Loucy (cell line): ENCODE measurements around the gene CAPN11.

Experiments used
- H2AFZ ChIP-seq: fragments of 200-600 bp; sonication (generic); 2 replicates; pipeline ENCODE4 v1.6.0; 2016; ENCODE audit warnings: antibody characterized with exemption, mild to moderate bottlenecking, low read length, moderate library complexity
- H3F3A ChIP-seq: fragments of 200-600 bp; 2 replicates; pipeline ENCODE4 v1.6.0; 2016; ENCODE audit warnings: antibody characterized with exemption, low read depth, mild to moderate bottlenecking
- H3K27me3 ChIP-seq: fragments of 200-600 bp; sonication (generic); 2 replicates; pipeline ENCODE4 v1.6.1; 2014; ENCODE audit warnings: low read length, mild to moderate bottlenecking; ENCODE audit not compliant: insufficient read depth, poor library complexity, severe bottlenecking
- H3K36me3 ChIP-seq: fragments of 200-600 bp; sonication (generic); 2 replicates; pipeline ENCODE4 v1.6.1; 2016; ENCODE audit warnings: low read length; ENCODE audit not compliant: insufficient read depth
- H3K4me1 ChIP-seq: fragments of 200-600 bp; sonication (generic); 2 replicates; pipeline ENCODE4 v1.5.1; 2014; ENCODE audit warnings: low read length, mild to moderate bottlenecking; ENCODE audit not compliant: insufficient read depth, poor library complexity, severe bottlenecking
- H3K4me2 ChIP-seq: fragments of 200-600 bp; sonication (generic); 2 replicates; pipeline ENCODE4 v1.6.0; 2014; ENCODE audit warnings: antibody characterized with exemption, low read length, low read depth, mild to moderate bottlenecking; ENCODE audit not compliant: poor library complexity, severe bottlenecking
- H3K4me3 ChIP-seq: fragments of 200-600 bp; sonication (generic); 2 replicates; pipeline ENCODE4 v1.5.1; 2014; ENCODE audit warnings: low read length, mild to moderate bottlenecking, mixed read lengths; ENCODE audit not compliant: poor library complexity, severe bottlenecking
- H3K79me2 ChIP-seq: fragments of 200-600 bp; sonication (generic); 2 replicates; pipeline ENCODE4 v1.6.1; 2014; ENCODE audit warnings: low read length; ENCODE audit not compliant: insufficient read depth
- H3K9ac ChIP-seq: fragments of 200-600 bp; sonication (generic); 2 replicates; pipeline ENCODE4 v1.6.0; 2014; ENCODE audit warnings: mild to moderate bottlenecking, low read depth, low read length, moderate library complexity; ENCODE audit not compliant: poor library complexity, severe bottlenecking
- H3K9me2 ChIP-seq: fragments of 200-600 bp; sonication (generic); replicated peaks from 2 replicates; pipeline ENCODE4 v1.6.1; 2016; ENCODE audit warnings: low read depth, low read length, mixed read lengths
- H3K9me3 ChIP-seq: fragments of 200-600 bp; sonication (generic); 2 replicates; pipeline ENCODE4 v1.6.1; 2014; ENCODE audit warnings: mild to moderate bottlenecking, antibody characterized with exemption, low read length, low read depth; ENCODE audit not compliant: insufficient read depth
- H4K20me1 ChIP-seq: fragments of 200-600 bp; sonication (generic); 2 replicates; pipeline ENCODE4 v1.6.0; 2014; ENCODE audit warnings: antibody characterized with exemption, low read length, mild to moderate bottlenecking; ENCODE audit not compliant: insufficient read depth, poor library complexity, severe bottlenecking
- CTCF ChIP-seq: fragments of 200-600 bp; sonication (generic); conservative IDR thresholded peaks from 2 replicates; pipeline ENCODE4 v1.5.1; 2014; ENCODE audit warnings: mild to moderate bottlenecking, antibody characterized with exemption, low read length
- EZH2phosphoT487 ChIP-seq: fragments of 200-600 bp; IDR thresholded peaks from 2 replicates; pipeline ENCODE4 v1.6.1; 2018; ENCODE audit warnings: antibody characterized with exemption, mild to moderate bottlenecking, moderate library complexity, borderline replicate concordance

CAPN11 gene

GRCh38 chr6:44119704-44120262 lies 38.8 kb upstream of the CAPN11 start:
- peaks cover 97% of the 10 kb centered on the region for H4K20me1 ChIP-seq

GRCh38 chr6:44120692-44121443 lies 37.8 kb upstream of the CAPN11 start:
- Histone ChIP-seq H3K27me3 (no peaks in the 10 kb centered on the region), H3K9ac (no peak overlapping the region), H3K9me3 (no peaks in the 10 kb centered on the region), H2AFZ (no peak overlapping the region), H3K9me2 (no peaks in the 10 kb centered on the region), H3F3A (no peaks in the 10 kb centered on the region), H3K4me2 (peak overlapping the region; percentile 5), H3K79me2 (peaks cover 96% of the 10 kb centered on the region), H4K20me1 (peaks cover 99% of the 10 kb centered on the region), H3K36me3 (peaks cover 1% of the 10 kb centered on the region; the same call in 1 of the 2 replicates), H3K4me1 (peaks cover 53% of the 10 kb centered on the region), H3K4me3 (no peak overlapping the region)
- TF ChIP-seq EZH2phosphoT487 (no peak), CTCF (no peak)

More at GRCh38 chr6:44119704-44120262, 38.8 kb upstream of the CAPN11 start:
- Histone ChIP-seq H3K36me3 (peaks cover 11% of the 10 kb centered on the region; the same call in 1 of the 2 replicates), H3K4me2 (no peak overlapping the region), H3K9ac (no peak overlapping the region), H3K4me3 (no peak overlapping the region), H3K27me3 (no peaks in the 10 kb centered on the region), H2AFZ (no peak overlapping the region), H3K79me2 (peaks cover 88% of the 10 kb centered on the region), H3F3A (no peaks in the 10 kb centered on the region), H3K4me1 (peaks cover 45% of the 10 kb centered on the region), H3K9me3 (no peaks in the 10 kb centered on the region), H3K9me2 (no peaks in the 10 kb centered on the region)
- TF ChIP-seq CTCF = no peak
- no peak for TF ChIP-seq EZH2phosphoT487

GRCh38 chr6:44122801-44123200 lies 35.8 kb upstream of the CAPN11 start:
- Histone ChIP-seq H4K20me1 (peaks cover 90% of the 10 kb centered on the region), H3K4me2 (peak overlapping the region; percentile 92), H3K4me1 (peaks cover 51% of the 10 kb centered on the region)

More at GRCh38 chr6:44122801-44123200, 35.8 kb upstream of the CAPN11 start:
- H3K9ac ChIP-seq = no peak overlapping the region
- no peaks in the 10 kb centered on the region for H3K9me3 ChIP-seq
- no peaks in the 10 kb centered on the region for H3K9me2 ChIP-seq
- H3F3A ChIP-seq = no peaks in the 10 kb centered on the region
- TF ChIP-seq CTCF (no peak), EZH2phosphoT487 (no peak; the same call in 1 of the 2 replicates)
- peaks cover 88% of the 10 kb centered on the region for H3K79me2 ChIP-seq
- no peaks in the 10 kb centered on the region for H3K27me3 ChIP-seq
- H3K36me3 ChIP-seq = no peaks in the 10 kb centered on the region
- H2AFZ ChIP-seq = no peak overlapping the region
- H3K4me3 ChIP-seq = peak overlapping the region; percentile 85
